HepG2 (cell line): ENCODE results near the gene PTMA. TPM values are rescaled to one million over a fixed set of nuclear protein-coding genes. Genes with fewer than 3 reads are reported as not detected.

Source experiments
- ATM ChIP-seq: fragments of 450-650 bp; IDR thresholded peaks from 2 replicates; pipeline ENCODE4 v1.7.1; 2017; ENCODE audit warnings: mild to moderate bottlenecking, borderline replicate concordance
- ERF ChIP-seq: IDR thresholded peaks from 2 replicates; pipeline ENCODE4 v1.6.1; 2018; ENCODE audit warnings: missing biosample characterization, missing genetic modification reagents
- FOXK2 ChIP-seq: fragments of 450-650 bp; IDR thresholded peaks from 2 replicates; pipeline ENCODE4 v1.6.1; 2016
- GATAD1 ChIP-seq: IDR thresholded peaks from 2 replicates; pipeline ENCODE4 v1.6.1; 2016; ENCODE audit warnings: missing genetic modification reagents, missing compliant biosample characterization
- HOXA7 ChIP-seq: sonication (generic); formaldehyde crosslinking; IDR thresholded peaks from 2 replicates; pipeline ENCODE4 v1.8.1; 2022; ENCODE audit warnings: mild to moderate bottlenecking, missing genetic modification reagents, moderate library complexity
- IRF2 ChIP-seq: IDR thresholded peaks from 2 replicates; pipeline ENCODE4 v1.6.1; 2018; ENCODE audit warnings: missing genetic modification reagents, missing compliant biosample characterization
- KDM4B ChIP-seq: sonication (generic); formaldehyde crosslinking; IDR thresholded peaks from 2 replicates; pipeline ENCODE4 v1.4.0; 2020; ENCODE audit warnings: missing genetic modification reagents
- NCOA2 ChIP-seq: sonication (generic); formaldehyde crosslinking; IDR thresholded peaks from 2 replicates; pipeline ENCODE4 v1.8.0; 2022; ENCODE audit warnings: inconsistent platforms
- RBM22 ChIP-seq: fragments of 200-400 bp; formaldehyde crosslinking; optimal IDR thresholded peaks from 2 replicates; pipeline ENCODE3; 2017; ENCODE audit warnings: mild to moderate bottlenecking, low read length, moderate library complexity
- RELA ChIP-seq: sonication (generic); formaldehyde crosslinking; IDR thresholded peaks from 2 replicates; pipeline ENCODE4 v1.4.0; 2020; ENCODE audit warnings: missing genetic modification reagents
- RORA ChIP-seq: sonication (generic); formaldehyde crosslinking; IDR thresholded peaks from 2 replicates; pipeline ENCODE4 v1.5.0; 2020; ENCODE audit warnings: mild to moderate bottlenecking, missing genetic modification reagents, moderate library complexity
- ZC3H4 ChIP-seq: sonication (generic); formaldehyde crosslinking; IDR thresholded peaks from 2 replicates; pipeline ENCODE4 v1.4.0; 2020; ENCODE audit warnings: missing genetic modification reagents, borderline replicate concordance
- ZNF354B ChIP-seq: sonication (generic); formaldehyde crosslinking; IDR thresholded peaks from 2 replicates; pipeline ENCODE4 v1.8.0; 2022; ENCODE audit warnings: mild to moderate bottlenecking, missing genetic modification reagents
- ZNF451 ChIP-seq: sonication (generic); formaldehyde crosslinking; IDR thresholded peaks from 2 replicates; pipeline ENCODE4 v1.5.0; 2020; ENCODE audit warnings: mild to moderate bottlenecking, missing genetic modification reagents
- ZNF510 ChIP-seq: sonication (generic); formaldehyde crosslinking; IDR thresholded peaks from 2 replicates; pipeline ENCODE4 v1.4.0; 2020; ENCODE audit warnings: low read depth, mild to moderate bottlenecking, missing genetic modification reagents
- ZNF550 ChIP-seq: sonication (generic); formaldehyde crosslinking; IDR thresholded peaks from 2 replicates; pipeline ENCODE4 v1.4.0; 2020; ENCODE audit warnings: mild to moderate bottlenecking, missing genetic modification reagents, borderline replicate concordance
- ZNF589 ChIP-seq: sonication (generic); formaldehyde crosslinking; conservative IDR thresholded peaks from 2 replicates; pipeline ENCODE4 v1.8.0; 2022; ENCODE audit warnings: mild to moderate bottlenecking, moderate library complexity, missing genetic modification reagents
- polyA plus RNA-seq, 8 experiments: library from polyadenylated mRNA; depleted of rRNA in 3 of 8; stranded (reverse) in 7 of 8; unstranded in 1 of 8; fragments of >200 nt; fragmentation: Illumina TruSeq in 4 of 8; extraction: Trizol in 4 of 8; gene quantifications; 2 replicates each; pipeline versions ENCODE4 v1.2.1 to v1.2.3, GENCODE V29; 2011 to 2016; ENCODE audit warnings: low read depth in 4 of 8, missing spikeins in 1 of 8, mixed read lengths in 1 of 8; ENCODE audit not compliant: insufficient read depth in 1 of 8
- total RNA-seq, 5 experiments: library from RNA; depleted of rRNA; stranded (reverse); fragments of >200 nt; fragmentation: Illumina TruSeq; extraction: Trizol; gene quantifications; 2 replicates each; pipeline ENCODE4 v1.2.3, GENCODE V29; 2016; ENCODE audit warnings: low read depth in 1 of 5
- TF ChIP-seq, protein P1 (sequence below): sonication (generic); formaldehyde crosslinking; IDR thresholded peaks from 2 replicates; pipeline ENCODE4 v1.5.0; 2020; ENCODE audit warnings: mild to moderate bottlenecking, missing genetic modification reagents
- TF ChIP-seq, protein P2 (sequence below): sonication (generic); formaldehyde crosslinking; conservative IDR thresholded peaks from 2 replicates; pipeline ENCODE4 v1.8.0; 2022; ENCODE audit warnings: missing genetic modification reagents
- TF ChIP-seq, protein P3 (sequence below): sonication (generic); formaldehyde crosslinking; IDR thresholded peaks from 2 replicates; pipeline ENCODE4 v1.5.0; 2020; ENCODE audit warnings: mild to moderate bottlenecking, missing genetic modification reagents
- TF ChIP-seq, protein P4 (sequence below): sonication (generic); formaldehyde crosslinking; IDR thresholded peaks from 2 replicates; pipeline ENCODE4 v1.8.1; 2023; ENCODE audit warnings: mild to moderate bottlenecking, inconsistent platforms, moderate library complexity, missing genetic modification reagents, borderline replicate concordance
- TF ChIP-seq, protein P5 (sequence below): IDR thresholded peaks from 2 replicates; pipeline ENCODE4 v1.6.1; 2012; ENCODE audit warnings: inconsistent platforms

PTMA gene
- total and polyA plus RNA-seq, 2 of the 13 experiments (the other 11 are each of a cell fraction or from before 2014, with no cell fraction given): 190 to 1,086 TPM

DNA sequence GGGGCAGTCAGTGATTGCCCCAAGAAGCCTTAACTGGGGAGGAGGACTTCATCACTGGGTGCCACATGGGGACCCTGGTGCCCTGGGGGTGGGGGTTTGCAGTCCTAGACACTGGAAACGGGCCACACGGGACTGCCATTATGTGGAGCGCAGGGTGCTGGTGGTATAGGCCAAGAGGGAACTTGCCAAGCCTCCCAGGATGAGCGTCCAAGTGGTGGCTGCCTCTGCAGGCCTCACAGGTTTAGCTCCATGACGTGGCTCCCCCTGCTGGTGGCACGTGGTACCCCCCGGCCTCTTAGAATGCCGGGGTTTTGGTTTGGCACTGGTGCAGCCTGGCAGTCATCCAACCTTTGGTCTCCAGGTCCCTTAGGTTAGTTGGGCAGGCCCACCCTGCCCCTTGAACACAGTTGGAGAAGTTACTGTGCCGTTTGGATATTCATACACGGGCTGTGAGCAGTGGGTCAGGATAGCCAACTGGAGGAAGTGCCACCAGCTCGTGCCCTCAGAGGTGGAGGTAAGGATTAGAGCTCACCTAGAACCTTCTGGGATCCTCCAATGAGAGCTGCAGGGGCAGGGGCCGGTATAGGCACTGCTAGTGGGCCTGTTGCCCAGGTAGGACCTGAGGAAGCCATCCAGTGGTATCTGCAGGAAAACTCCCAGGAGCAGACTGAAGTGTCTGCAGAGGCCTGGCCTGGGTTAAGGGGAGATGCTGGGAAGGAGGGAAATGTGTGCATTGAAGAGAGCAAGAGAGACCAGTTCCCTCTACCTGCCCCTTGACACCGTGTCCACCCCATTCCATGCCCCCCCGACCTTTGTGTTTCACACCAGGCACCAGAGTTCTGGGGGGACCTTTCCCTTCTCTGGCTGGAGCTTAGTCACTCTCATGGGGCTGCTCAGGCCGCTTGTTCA, 5.7 kb downstream of the PTMA start (continued):
- TF ChIP-seq, protein P1, sequence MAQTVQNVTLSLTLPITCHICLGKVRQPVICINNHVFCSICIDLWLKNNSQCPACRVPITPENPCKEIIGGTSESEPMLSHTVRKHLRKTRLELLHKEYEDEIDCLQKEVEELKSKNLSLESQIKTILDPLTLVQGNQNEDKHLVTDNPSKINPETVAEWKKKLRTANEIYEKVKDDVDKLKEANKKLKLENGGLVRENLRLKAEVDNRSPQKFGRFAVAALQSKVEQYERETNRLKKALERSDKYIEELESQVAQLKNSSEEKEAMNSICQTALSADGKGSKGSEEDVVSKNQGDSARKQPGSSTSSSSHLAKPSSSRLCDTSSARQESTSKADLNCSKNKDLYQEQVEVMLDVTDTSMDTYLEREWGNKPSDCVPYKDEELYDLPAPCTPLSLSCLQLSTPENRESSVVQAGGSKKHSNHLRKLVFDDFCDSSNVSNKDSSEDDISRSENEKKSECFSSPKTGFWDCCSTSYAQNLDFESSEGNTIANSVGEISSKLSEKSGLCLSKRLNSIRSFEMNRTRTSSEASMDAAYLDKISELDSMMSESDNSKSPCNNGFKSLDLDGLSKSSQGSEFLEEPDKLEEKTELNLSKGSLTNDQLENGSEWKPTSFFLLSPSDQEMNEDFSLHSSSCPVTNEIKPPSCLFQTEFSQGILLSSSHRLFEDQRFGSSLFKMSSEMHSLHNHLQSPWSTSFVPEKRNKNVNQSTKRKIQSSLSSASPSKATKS (CRISPR knock-in tag): no peak
- TF ChIP-seq HOXA7 (CRISPR knock-in tag) (no peak), ZNF354B (CRISPR knock-in tag) (0 out of 2 replicates have a peak, but pooled peaks have one; percentile 55), ATM (no peak), NCOA2 (CRISPR knock-in tag) (peak; percentile 24), KDM4B (CRISPR knock-in tag) (no peak), IRF2 (peak; percentile 76), ZC3H4 (CRISPR knock-in tag) (peak; percentile 70; the same call in 1 of the 2 replicates), GATAD1 (CRISPR knock-in tag) (peak; percentile 70), RBM22 (peak; percentile 100), ZNF510 (CRISPR knock-in tag) (no peak), ZNF451 (CRISPR knock-in tag) (peak; percentile 66; the same call in 1 of the 2 replicates), RORA (CRISPR knock-in tag) (no peak), RELA (CRISPR knock-in tag) (0 out of 2 replicates have a peak, but pooled peaks have one; percentile 61), ERF (CRISPR knock-in tag) (peak; percentile 60; the same call in 1 of the 2 replicates), ZNF589 (CRISPR knock-in tag) (no peak), ZNF550 (CRISPR knock-in tag) (0 out of 2 replicates have a peak, but pooled peaks have one; percentile 39), FOXK2 (no peak)
- TF ChIP-seq, protein P2, sequence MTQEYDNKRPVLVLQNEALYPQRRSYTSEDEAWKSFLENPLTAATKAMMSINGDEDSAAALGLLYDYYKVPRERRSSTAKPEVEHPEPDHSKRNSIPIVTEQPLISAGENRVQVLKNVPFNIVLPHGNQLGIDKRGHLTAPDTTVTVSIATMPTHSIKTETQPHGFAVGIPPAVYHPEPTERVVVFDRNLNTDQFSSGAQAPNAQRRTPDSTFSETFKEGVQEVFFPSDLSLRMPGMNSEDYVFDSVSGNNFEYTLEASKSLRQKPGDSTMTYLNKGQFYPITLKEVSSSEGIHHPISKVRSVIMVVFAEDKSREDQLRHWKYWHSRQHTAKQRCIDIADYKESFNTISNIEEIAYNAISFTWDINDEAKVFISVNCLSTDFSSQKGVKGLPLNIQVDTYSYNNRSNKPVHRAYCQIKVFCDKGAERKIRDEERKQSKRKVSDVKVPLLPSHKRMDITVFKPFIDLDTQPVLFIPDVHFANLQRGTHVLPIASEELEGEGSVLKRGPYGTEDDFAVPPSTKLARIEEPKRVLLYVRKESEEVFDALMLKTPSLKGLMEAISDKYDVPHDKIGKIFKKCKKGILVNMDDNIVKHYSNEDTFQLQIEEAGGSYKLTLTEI: no peak
- TF ChIP-seq, protein P3, sequence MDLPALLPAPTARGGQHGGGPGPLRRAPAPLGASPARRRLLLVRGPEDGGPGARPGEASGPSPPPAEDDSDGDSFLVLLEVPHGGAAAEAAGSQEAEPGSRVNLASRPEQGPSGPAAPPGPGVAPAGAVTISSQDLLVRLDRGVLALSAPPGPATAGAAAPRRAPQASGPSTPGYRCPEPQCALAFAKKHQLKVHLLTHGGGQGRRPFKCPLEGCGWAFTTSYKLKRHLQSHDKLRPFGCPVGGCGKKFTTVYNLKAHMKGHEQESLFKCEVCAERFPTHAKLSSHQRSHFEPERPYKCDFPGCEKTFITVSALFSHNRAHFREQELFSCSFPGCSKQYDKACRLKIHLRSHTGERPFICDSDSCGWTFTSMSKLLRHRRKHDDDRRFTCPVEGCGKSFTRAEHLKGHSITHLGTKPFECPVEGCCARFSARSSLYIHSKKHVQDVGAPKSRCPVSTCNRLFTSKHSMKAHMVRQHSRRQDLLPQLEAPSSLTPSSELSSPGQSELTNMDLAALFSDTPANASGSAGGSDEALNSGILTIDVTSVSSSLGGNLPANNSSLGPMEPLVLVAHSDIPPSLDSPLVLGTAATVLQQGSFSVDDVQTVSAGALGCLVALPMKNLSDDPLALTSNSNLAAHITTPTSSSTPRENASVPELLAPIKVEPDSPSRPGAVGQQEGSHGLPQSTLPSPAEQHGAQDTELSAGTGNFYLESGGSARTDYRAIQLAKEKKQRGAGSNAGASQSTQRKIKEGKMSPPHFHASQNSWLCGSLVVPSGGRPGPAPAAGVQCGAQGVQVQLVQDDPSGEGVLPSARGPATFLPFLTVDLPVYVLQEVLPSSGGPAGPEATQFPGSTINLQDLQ (CRISPR knock-in tag): no peak
- TF ChIP-seq, protein P4, sequence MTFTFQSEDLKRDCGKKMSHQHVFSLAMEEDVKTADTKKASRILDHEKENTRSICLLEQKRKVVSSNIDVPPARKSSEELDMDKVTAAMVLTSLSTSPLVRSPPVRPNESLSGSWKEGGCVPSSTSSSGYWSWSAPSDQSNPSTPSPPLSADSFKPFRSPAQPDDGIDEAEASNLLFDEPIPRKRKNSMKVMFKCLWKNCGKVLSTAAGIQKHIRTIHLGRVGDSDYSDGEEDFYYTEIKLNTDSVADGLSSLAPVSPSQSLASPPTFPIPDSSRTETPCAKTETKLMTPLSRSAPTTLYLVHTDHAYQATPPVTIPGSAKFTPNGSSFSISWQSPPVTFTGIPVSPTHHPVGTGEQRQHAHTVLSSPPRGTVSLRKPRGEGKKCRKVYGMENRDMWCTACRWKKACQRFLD: no peak
- TF ChIP-seq, protein P5, sequence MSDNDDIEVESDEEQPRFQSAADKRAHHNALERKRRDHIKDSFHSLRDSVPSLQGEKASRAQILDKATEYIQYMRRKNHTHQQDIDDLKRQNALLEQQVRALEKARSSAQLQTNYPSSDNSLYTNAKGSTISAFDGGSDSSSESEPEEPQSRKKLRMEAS: peak; percentile 88
